Measurements from ENCODE around the gene SNX32.
A peak's percentile ranks its signal among the peaks of the same experiment; 100 is the strongest.

Gene SNX32

GRCh38 chr11:65869643-65870306, 36.0 kb downstream of the SNX32 start:
- DNase-seq: no peak

- no peak for DNase-seq
Measured at GRCh38 chr11:65870307-65870658, 36.5 kb downstream of the SNX32 start.

- DNase-seq: peak; percentile 60
Measured at GRCh38 chr11:65870706-65871681, 37.2 kb downstream of the SNX32 start.

- no peak for DNase-seq
Measured at GRCh38 chr11:65871811-65872548, 38.2 kb downstream of the SNX32 start.

GRCh38 chr11:65872586-65873317, 39.0 kb downstream of the SNX32 start, which contains the start of gene EFEMP2:
Gene EFEMP2, minus strand, starts transcription at chr11:65872800. Its CDS starts 446 bp downstream, at chr11:65872354.
- no peak for DNase-seq

GRCh38 chr11:65873318-65874156, 39.8 kb downstream of the SNX32 start:
- DNase-seq: peak; percentile 73

GRCh38 chr11:65879617-65880016, 45.9 kb downstream of the SNX32 start, which contains the start of gene CTSW:
Gene CTSW, plus strand, starts transcription at chr11:65879837. Its CDS starts 18 bp downstream, at chr11:65879855.
- DNase-seq: no peak

GRCh38 chr11:65880027-65880426, 46.3 kb downstream of the SNX32 start:
- no peak for DNase-seq

- DNase-seq: no peak
Measured at GRCh38 chr11:65880844-65881421, 47.2 kb downstream of the SNX32 start.

GRCh38 chr11:65882120-65883057, 48.6 kb downstream of the SNX32 start:
- no peak for DNase-seq

GRCh38 chr11:65883058-65883761, 49.4 kb downstream of the SNX32 start:
- DNase-seq: no peak

GRCh38 chr11:65883786-65884715, 50.3 kb downstream of the SNX32 start:
- DNase-seq: no peak

GRCh38 chr11:65884716-65885092, 50.9 kb downstream of the SNX32 start:
- DNase-seq: peak; percentile 14

GRCh38 chr11:65885231-65885630, 51.5 kb downstream of the SNX32 start:
- no peak for DNase-seq

GRCh38 chr11:65885808-65886536, 52.2 kb downstream of the SNX32 start:
- DNase-seq: no peak

GRCh38 chr11:65886826-65887722, 53.3 kb downstream of the SNX32 start:
- no peak for DNase-seq

All from GF-D8 (cell line).